GM18502 (cell line): ENCODE measurements around the gene GNAT3.

Experiments
- ATAC-seq: cut with Tn5 transposase; IDR thresholded peaks from one replicate; pipeline ENCODE4 v1.9.1; 2021; ENCODE audit warnings: mild to moderate bottlenecking; ENCODE audit not compliant: unreplicated experiment, poor library complexity

Gene GNAT3

DNA sequence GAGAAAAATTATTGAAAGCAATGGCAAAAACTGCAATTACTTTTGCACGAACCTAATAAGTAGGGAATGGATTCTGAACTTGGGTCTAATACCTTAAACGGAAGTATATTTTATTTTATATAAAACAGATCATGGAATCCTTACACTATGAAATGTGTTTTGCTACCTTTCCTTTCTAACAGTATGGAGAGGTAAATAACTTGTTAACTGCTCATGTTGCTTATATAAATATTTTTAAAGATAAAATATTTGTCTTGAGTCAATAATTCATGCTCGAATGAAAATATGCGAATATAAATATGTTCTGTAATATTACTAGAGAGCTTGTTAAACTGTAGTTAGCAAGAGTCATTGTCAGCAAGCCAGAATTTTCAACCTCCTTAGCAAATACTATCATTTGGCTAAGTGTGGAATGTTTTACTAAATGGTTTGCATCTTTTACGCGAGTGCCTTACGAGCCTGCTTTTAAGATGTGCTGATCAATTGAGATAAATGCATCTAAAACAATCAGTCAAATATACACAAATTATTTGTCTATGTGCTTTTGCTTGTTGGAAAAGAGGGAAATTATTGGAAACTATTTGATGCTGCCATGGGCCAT, 5.9 kb downstream of the GNAT3 start:
- ATAC-seq = no peak

DNA sequence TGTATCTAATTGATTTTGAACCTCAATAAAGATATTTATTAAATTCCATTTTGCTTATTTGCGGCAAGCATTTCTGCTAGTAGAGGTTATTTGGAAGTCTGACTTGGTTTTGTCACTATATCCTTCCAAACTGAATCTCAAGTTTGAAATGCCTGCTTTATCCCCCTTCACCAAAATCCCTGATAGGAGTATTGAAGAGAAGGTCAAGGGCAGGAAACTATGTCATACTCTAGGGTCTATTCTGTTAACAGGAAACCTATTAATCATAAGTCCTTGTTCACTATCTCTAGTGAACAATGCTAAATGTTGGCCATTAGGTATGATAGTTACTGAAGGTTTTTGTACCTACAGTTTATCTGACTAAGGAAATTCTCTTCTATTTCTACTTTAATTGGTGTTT, 11.5 kb downstream of the GNAT3 start:
- no peak for ATAC-seq

DNA sequence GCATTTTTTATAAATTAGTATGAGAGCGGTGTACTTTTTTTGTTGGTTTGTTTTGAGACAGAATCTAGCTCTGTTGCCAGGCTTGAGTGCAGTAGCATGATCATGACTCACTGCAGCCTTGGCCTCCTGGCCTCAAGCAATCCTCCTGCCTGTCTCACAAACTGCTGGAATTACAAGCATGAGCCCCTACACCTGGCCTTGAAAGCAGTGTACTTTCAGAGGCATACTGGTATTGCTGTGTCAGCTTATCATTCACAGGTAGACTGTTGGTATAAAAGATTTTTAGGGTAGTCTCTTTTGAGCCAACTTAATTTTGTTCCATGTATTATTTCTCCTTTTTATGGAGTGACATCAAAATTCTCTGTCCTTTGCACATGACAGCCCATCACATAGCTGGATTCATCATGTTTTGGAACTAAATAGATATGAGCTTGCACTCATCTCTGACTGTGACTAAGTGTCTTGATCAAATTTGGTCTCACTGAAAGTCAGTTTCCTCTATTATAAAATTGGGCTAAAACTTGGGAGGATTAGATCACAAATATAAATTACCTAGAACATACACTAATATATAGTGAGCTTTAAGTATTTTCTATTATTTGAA, 12.4 kb downstream of the GNAT3 start:
- ATAC-seq = no peak

DNA sequence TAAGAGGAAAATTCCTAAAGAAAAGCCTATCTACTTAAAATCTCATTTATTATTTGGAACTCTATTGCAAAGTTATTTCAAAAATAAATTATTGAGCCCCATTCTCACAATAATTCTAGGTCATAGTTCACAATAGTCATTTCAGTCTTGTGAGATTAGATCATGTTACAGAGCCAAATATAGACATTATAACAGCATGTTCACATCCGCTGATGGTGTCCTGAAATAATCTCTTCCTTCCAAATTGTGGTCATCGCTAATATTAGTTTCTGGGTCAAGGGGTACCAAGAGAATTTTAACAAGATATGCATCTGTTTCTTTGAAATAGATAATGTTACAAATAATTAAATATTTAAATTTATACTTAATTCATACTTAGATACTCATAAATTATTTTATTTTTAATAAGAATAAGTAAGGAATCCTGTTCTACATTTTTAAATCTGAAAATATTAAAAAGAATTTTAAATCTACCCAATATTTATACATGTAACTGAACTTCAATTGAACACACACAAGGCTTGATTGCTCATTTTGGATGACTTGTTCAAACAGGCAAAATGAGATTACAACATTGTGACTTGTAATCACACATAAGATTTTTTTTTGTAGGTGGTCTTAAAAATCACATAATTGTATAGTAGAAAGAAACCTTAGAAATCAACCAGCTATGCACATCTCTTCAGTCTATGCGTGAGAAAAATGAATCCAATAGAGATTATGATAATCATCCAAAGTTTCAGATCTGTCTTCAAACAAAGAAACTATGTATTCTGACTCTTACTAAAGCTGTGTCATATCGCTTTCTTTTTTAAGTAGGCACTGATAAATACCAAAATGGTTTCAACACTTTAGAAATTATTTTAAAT, 13.1 kb downstream of the GNAT3 start:
- ATAC-seq = no peak

DNA sequence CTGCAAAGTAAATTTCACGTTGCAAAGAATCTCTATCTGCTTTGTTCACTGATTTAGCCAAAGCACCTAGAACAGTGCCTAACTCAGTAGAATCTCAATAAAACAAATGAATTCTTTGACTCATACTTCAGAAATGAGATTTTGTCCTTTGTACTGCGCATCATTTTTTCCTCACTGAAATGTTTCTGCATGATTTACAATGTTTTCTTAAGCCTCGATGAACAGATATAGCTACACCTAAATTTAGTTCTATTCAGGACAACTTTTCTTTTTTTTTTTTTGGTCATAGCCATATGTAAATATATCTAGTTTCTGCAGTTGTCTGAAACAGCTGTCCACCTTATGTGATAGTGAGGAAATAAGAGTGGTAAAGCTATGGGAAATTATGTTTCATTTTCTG, 15.3 kb downstream of the GNAT3 start:
- no peak for ATAC-seq

DNA sequence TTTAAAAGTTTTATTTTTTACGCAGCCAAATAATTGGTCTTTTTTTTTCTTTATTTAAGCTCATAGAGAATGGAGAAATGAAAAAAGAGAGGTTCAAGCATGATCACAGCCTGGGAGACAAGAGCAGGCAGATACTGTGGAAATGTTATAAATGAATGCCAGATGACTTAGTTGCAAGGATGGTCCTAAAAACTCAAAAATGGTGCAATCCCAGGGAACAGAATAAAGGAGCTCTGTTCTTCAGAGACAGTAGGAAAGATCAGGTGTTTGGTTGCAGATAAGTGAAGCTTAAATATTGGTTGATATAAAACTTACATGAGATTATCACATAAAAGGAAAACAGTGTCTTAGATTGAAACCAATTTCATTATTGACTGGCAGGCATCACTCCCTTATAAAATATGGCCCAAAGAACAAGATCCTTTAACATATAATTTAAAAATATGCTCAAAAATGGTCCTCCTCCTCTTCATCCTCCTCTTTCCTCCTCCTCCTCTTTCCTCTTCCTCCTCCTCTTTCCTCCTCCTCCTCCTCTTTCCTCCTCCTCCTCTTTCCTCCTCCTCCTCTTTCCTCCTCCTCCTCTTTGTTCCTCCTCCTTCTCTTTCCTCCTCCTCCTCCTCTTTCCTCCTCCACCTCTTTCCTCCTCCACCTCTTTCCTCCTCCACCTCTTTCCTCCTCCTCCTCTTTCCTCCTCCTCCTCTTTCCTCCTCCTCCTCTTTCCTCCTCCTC, 18.6 kb downstream of the GNAT3 start:
- no peak for ATAC-seq

DNA sequence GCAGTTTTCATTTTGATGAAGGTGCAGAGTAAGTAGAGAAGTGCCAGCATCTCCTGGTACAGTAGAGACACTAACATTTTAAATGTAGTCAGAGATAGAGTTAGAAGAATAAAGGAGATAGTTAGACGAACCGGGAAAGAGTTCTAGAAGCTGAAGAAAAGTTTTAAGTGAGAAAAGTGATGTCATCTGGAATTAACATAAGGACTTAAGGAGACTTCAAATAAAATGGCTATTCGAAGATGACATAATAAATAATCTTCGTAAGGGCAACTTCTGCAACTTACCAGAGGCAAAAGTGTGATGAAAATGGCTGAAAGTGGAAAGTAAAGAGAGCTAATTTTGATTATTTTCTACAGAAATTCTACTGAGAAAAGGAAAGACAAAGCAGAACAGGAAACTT, 20.4 kb downstream of the GNAT3 start:
- ATAC-seq = no peak

DNA sequence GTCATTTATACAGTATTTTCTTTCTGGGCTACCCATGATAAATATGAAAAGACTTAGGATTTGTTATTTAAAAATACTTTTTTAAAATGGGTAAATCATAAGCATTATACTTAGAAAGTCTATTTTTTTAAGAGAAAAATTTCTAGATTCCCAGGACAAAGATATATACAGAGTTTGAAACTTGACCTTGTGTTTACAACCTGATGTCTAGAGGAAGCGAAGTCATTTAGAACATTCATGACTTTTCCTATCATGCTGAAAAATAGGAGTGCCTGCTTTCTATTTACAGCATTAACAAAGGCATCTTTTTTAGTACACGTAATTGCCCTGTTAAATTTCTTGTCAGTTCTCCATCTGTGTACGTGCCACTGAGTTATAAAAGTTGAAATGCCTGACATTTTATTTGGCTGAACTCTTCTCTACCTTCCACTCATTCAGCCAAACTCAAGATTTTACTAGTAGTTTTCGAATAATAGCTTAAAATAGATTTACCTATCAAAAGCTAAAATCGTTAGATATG, 23.0 kb downstream of the GNAT3 start:
- ATAC-seq = no peak

DNA sequence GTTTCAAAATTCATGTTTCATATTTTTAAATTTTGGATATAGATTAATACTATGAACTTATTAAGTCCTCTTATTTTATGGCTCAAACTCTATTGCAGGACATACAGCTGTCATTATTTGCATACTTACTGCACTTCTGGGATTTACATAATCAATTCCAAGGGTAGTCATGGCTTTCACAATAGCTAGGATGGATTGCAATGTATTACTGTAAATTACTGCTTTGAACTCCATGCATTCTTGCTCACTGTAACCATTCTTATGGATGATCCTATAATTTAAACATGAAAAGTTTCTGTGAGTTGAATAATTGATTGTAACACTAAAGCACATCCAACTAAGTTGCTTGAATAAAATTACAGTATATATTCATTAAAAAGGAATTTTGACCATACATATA, 23.5 kb downstream of the GNAT3 start:
- no peak for ATAC-seq

DNA sequence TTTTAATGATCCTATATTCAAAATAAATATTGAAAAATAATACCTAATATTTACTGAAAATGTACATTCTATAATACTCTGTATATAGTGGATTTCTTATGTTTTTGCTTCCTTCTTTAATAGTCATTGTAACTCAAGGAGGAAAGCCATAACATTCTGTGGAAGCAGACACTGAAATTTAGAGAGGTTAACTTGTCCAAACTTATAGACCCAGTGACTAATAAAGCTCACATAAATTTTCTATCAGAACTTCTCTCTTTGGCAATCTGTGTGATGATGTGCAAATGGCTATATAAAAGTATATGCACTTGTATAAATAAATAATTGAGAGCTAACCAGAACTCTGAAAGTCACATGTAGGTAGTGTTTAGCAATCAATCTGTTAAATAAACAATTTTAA, 26.1 kb downstream of the GNAT3 start:
- no peak for ATAC-seq

DNA sequence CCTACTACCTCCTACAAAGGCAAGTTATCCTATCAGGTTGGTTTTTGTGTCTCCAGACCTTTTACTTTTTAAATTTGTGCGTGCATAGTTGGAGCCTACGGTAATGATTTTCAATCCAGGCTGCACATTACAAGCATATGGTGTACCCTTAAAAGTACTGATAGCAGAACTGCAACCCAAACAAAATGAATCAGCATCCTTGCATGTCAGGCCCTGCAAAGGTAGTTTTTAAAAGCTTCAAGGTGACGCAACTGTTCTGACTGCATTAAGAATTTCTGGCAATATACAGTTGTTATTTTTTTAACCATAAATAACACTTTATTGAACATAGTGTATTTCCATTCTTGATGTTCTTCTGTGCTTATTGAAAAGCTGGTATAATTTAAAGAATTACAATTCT, 28.9 kb downstream of the GNAT3 start:
- ATAC-seq = no peak

DNA sequence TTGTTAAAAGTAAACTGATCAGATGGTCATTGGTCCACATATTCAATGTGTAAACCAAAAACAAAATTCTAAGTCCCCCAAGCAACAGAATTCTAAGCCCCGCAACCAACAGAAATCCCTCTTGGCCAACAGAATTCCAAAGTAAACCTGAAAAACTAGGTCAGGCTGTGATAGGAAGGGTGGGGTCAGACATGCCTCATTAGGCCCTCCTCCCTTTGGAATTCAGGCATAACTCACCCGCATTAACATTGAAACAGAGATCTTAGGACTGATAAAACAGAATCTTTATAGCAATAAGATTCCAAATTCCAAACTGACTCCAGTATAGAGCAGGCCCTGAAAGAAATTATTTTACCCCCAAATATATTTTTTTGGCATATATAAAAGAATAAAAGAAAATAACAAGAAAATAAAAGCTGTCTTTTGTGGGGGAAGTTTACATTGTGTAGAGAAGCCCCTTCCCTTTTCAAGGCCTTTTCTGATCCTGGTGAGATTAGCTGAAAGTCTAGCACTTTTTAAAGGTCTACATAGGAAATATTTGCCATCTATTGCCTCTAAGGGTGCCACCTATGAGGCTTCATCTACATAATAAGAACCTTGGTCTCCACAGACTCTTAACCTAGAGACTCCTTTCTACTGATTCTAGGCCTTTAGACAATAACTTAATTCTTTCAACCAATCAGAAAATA, 30.5 kb downstream of the GNAT3 start:
- no peak for ATAC-seq

DNA sequence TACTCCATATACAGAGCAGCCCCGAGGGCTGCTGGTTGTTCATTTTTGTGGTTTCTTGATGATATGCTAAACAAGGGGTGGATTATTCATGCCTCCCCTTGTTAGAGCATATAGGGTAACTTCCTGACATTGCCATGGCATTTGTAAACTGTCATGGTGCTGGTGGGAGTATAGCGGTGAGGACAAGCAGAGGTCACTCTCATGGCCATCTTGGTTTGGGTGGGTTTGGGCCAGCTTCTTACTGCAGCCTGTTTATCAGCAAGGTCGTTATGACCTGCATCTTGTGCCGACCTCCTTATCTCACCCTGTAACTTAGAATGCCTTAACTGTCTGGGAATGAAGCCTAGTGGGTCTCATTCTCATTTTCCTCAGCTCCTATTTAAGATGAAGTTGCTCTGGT, 31.3 kb downstream of the GNAT3 start:
- ATAC-seq = no peak

DNA sequence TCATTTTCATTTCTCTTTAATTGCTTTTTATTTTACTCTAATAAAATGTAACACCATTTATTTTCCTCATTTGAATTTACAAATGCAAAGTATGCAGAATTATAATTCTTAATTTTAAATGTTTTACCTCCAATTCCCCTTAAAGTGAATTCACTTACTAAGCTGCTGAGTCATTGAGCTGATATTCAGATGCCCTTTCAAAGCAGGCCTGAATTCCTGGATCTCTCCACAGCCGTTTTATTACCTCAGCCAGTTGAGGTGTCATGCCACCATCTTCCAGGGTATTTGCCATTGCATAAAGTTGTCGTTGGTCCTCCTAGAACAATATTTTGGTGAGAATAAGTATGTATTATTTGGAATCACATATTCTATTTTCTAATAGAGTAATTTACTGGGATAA, 33.2 kb downstream of the GNAT3 start:
- ATAC-seq = no peak

DNA sequence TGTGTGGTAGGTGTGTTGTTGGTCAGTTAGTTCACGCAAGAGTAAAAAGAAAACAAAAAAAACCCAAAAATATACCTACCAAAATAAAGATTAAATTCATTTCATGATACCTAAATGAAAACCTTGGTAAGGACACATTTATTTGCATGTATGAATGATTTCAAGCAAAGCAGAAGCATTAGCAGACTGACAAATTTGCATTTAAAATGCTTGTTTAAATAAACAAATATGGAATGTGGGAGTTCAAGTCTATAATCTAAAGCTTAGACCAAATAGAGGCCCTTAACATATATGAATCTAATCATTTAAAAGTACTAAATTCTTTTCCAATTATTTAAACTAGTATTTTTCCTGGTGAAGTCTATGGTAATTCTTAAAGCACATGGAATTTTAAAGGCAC, 35.8 kb downstream of the GNAT3 start:
- no peak for ATAC-seq

DNA sequence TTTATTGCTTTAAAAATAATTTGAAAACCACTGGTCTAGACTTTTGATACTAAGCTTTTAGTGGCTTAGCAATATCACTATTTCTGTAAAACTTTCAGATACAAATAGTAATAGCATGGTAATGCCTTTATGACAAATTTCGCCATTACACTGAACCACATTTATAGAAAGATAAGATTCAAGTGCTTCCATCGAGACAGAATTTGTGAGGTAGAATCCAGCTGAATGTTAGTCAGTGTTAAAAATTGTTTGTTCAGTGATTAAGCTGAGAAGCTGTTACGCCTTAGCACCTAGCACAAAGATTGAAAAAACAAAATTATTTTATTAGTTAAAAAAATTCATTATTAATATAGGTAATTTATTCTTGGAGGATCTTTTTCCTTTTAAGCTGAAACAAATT, 36.5 kb downstream of the GNAT3 start:
- ATAC-seq = no peak

DNA sequence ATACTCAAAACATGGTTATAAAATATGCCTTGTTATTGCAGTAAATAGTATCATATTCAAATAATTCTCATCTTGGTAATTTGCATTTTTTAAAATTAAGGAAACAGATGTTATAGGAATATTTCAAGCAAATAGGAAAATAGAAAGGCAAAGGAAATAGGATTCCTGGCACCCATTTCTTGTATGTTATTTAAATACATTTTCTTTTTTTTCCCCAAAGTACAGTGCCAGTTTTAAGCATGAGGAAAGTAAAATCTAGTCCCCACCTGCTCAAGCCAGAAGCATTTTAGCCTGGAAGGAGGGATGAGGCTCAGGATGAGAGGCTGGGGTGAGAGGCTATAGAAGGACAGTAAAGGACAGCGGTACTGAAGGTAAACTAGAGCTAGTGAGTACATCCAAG, 38.1 kb downstream of the GNAT3 start:
- no peak for ATAC-seq

DNA sequence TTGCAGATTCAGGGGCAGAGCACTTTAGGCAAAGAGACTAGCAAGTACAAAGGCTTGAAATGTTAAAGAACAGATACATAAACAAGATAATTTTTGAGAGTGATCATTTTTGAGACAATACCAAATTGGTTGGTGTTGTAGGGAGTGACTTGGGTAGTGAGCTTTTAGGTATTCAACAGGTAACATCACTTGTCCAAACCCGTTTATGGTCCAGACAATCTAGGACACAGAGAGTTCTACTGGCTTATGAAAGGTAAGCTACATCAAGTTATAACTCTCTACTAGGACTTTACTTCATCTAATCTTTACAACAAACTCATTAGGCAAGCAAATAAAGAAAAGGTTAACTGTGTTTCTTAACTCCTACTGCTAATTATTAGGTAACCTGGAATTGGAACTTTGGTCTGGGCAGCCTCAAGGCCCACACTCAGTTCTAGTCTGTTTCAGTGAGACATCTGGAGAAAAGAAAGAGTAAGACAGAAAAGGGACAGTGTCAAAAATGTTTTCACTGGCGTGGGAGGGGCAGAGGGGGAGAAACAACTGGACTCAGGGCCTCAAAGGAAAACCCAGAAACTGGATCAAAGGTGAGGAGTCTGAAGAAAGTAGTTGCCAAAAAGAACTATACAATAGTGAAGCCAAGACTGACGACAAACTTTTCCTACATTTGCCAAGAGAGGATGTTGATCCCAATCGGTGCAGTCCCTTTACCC, 39.2 kb downstream of the GNAT3 start:
- ATAC-seq = no peak

DNA sequence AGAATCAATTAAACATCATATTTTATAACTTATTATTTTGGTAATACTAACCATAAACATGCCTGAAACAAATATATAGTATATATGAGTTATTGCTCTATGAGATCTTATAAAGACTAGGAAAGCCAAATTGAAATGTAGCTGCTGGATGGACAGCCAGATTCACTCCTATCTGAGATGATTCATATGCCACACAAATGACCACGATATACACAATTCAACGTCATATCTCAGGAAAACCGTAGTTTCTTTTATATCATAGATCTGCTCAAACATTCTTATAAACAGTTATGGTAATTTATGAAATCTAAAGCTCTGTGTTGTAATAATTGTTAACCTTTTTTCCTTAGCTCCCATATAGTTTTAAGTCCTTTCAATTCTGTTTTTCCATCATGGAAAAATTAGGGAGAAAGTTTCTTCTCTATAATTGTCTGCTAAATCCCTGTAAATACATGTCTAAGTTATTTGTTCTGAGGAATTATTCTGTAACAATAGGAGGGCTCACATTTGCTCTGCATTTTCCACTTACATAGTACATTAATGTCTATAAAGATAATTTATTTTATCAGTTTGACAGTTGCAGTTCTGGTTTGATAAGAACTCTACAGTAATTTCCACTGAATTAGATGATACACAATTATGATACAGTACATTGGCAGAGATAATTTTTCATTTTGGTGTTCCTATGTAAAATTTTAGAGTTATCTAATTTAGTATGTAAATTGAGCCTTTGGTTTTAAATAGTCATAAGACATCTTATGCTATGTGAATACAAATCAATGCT, 42.7 kb downstream of the GNAT3 start:
- no peak for ATAC-seq
